HL-60 (cell line): ENCODE data around the gene MAGI3.
"Not testable (repeated sequence)": the region's sequence is repeated elsewhere in the genome, so short reads cannot be mapped to it uniquely, and the experiment has no call there.

ENCODE experiments used
- DNase-seq, 2 experiments: peaks; one replicate each; pipeline ENCODE4 v3.0.0-alpha.2; 2010 to 2020; ENCODE audit warnings: low read depth in 1 of 2, low spot score in 1 of 2
- H3K27ac ChIP-seq: fragments of 250-450 bp; sonication (Bioruptor Pico); replicated peaks from 2 replicates; pipeline ENCODE4 v1.5.1; 2020; ENCODE audit warnings: mild to moderate bottlenecking, moderate library complexity
- H3K27me3 ChIP-seq: fragments of 250-450 bp; sonication (Bioruptor Pico); 2 replicates; pipeline ENCODE4 v1.5.1; 2021; ENCODE audit warnings: mild to moderate bottlenecking, moderate library complexity; ENCODE audit not compliant: insufficient read depth, poor library complexity, severe bottlenecking
- H3K4me3 ChIP-seq: replicated peaks from 2 replicates; pipeline ENCODE4 v1.5.1; 2011; ENCODE audit warnings: mild to moderate bottlenecking, control low read depth, low read length; ENCODE audit not compliant: insufficient read depth
- GABPA ChIP-seq: IDR thresholded peaks from 2 replicates; pipeline ENCODE4 v1.6.1; 2012; ENCODE audit warnings: low read depth
- POLR2AphosphoS5 ChIP-seq: IDR thresholded peaks from 2 replicates; pipeline ENCODE4 v1.6.1; 2012; ENCODE audit warnings: low read depth
- SPI1 ChIP-seq: IDR thresholded peaks from 2 replicates; pipeline ENCODE4 v1.6.1; 2012; ENCODE audit warnings: low read depth, mild to moderate bottlenecking, borderline replicate concordance
- TF ChIP-seq, protein P1 (sequence below): IDR thresholded peaks from 2 replicates; pipeline ENCODE4 v1.6.1; 2012; ENCODE audit warnings: low read depth; ENCODE audit not compliant: insufficient replicate concordance
- TF ChIP-seq, protein P2 (sequence below): IDR thresholded peaks from one replicate; pipeline ENCODE4 v1.5.1; 2011; ENCODE audit warnings: low read length, control low read depth, inconsistent platforms; ENCODE audit not compliant: insufficient read depth

MAGI3 gene

DNA sequence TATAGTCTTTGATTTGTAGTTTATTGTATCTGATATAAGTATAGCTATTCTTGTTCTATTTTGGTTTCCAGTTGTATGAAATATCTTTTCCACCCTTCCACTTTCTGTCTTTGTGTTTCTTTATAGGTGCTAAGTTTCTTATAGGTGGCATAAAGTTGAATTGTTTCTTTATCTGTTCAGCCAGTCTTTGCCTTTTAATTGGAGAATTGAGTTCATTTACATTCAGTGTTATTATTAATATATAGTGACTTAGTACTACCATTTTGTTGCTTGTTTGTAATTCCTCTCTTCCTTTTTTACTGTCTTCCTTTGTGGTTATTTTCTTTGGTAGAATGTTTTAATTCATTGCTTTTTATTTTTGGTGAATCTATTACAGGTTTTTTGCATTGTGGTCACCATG is 77.7 kb downstream of the MAGI3 start:
- TF ChIP-seq GABPA, result no peak
- TF ChIP-seq, protein P1, sequence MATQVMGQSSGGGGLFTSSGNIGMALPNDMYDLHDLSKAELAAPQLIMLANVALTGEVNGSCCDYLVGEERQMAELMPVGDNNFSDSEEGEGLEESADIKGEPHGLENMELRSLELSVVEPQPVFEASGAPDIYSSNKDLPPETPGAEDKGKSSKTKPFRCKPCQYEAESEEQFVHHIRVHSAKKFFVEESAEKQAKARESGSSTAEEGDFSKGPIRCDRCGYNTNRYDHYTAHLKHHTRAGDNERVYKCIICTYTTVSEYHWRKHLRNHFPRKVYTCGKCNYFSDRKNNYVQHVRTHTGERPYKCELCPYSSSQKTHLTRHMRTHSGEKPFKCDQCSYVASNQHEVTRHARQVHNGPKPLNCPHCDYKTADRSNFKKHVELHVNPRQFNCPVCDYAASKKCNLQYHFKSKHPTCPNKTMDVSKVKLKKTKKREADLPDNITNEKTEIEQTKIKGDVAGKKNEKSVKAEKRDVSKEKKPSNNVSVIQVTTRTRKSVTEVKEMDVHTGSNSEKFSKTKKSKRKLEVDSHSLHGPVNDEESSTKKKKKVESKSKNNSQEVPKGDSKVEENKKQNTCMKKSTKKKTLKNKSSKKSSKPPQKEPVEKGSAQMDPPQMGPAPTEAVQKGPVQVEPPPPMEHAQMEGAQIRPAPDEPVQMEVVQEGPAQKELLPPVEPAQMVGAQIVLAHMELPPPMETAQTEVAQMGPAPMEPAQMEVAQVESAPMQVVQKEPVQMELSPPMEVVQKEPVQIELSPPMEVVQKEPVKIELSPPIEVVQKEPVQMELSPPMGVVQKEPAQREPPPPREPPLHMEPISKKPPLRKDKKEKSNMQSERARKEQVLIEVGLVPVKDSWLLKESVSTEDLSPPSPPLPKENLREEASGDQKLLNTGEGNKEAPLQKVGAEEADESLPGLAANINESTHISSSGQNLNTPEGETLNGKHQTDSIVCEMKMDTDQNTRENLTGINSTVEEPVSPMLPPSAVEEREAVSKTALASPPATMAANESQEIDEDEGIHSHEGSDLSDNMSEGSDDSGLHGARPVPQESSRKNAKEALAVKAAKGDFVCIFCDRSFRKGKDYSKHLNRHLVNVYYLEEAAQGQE, result no peak
- TF ChIP-seq, protein P2, sequence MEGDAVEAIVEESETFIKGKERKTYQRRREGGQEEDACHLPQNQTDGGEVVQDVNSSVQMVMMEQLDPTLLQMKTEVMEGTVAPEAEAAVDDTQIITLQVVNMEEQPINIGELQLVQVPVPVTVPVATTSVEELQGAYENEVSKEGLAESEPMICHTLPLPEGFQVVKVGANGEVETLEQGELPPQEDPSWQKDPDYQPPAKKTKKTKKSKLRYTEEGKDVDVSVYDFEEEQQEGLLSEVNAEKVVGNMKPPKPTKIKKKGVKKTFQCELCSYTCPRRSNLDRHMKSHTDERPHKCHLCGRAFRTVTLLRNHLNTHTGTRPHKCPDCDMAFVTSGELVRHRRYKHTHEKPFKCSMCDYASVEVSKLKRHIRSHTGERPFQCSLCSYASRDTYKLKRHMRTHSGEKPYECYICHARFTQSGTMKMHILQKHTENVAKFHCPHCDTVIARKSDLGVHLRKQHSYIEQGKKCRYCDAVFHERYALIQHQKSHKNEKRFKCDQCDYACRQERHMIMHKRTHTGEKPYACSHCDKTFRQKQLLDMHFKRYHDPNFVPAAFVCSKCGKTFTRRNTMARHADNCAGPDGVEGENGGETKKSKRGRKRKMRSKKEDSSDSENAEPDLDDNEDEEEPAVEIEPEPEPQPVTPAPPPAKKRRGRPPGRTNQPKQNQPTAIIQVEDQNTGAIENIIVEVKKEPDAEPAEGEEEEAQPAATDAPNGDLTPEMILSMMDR, result no peak
- H3K4me3 ChIP-seq, result no peak overlapping the region
- H3K27me3 ChIP-seq, result peaks cover 4% of the 10 kb centered on the region
- DNase-seq, result no peak
- no peak overlapping the region for H3K27ac ChIP-seq

- not testable (repeated sequence) for H3K27me3 ChIP-seq, H3K27ac ChIP-seq, H3K4me3 ChIP-seq, DNase-seq
Observed at GRCh38 chr1:113478427-113479195, 88.3 kb downstream of the MAGI3 start.

GRCh38 chr1:113479713-113480676 is 89.7 kb downstream of the MAGI3 start:
- TF ChIP-seq POLR2AphosphoS5, result no peak
- TF ChIP-seq SPI1, result no peak
- no peak for TF ChIP-seq GABPA
- TF ChIP-seq, protein P2, result no peak
- TF ChIP-seq, protein P1, result no peak
- Histone ChIP-seq H3K27ac (no peak overlapping the region), H3K4me3 (no peak overlapping the region), H3K27me3 (no peaks in the 10 kb centered on the region)
- DNase-seq, result no peak

DNA sequence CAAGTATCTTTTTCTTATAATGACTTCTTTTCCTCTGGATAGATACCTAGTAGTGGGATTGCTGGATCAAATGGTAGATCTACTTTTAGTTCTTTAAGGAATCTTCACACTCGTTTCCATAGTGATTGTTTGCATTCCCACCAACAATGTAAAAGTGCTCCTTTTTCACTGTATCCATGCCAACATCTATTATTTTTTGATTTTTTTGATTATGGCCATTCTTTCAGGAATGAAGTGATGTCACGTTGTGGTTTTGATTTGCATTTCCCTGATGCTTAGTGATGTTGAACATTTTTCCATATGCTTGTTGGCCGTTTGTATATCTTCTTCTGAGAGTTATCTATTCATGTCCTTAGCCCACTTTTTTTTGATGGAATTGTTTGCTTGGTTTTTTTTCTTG is 94.8 kb downstream of the MAGI3 start:
- not testable (repeated sequence) for DNase-seq, H3K27ac ChIP-seq, H3K4me3 ChIP-seq, H3K27me3 ChIP-seq
